Measurements from ENCODE around the gene MS4A6E. TPM values are rescaled to one million over a fixed set of nuclear protein-coding genes. Genes with fewer than 3 reads are reported as not detected.
"Not testable (repeated sequence)": the region's sequence is repeated elsewhere in the genome, so short reads cannot be mapped to it uniquely, and the experiment has no call there.

MS4A6E gene
- total RNA-seq, 1 donor from 2014 or later = not detected

GRCh38 chr11:60362241-60362640 lies 35.2 kb downstream of the MS4A6E start:
- no peak for TF ChIP-seq CTCF (IDR thresholded peaks at IDR 0.05; ENCODE audit: unreplicated experiment)
- Mint-ChIP-seq H3K27me3 (peaks cover 4% of the 10 kb centered on the region), H3K4me1 (ENCODE audit: low read depth) (peaks cover 3% of the 10 kb centered on the region), H3K36me3 (ENCODE audit: insufficient read depth) (no peaks in the 10 kb centered on the region), H3K27ac (no peak overlapping the region), H3K4me3 (ENCODE audit: low read depth) (no peak overlapping the region), H3K9me3 (ENCODE audit: low read depth) (peaks cover 7% of the 10 kb centered on the region)
- DNase-seq (ENCODE audit: low spot score, unreplicated experiment) = no peak

- no peak overlapping the region for H3K27ac Mint-ChIP-seq
- H3K27me3 Mint-ChIP-seq = peaks cover 4% of the 10 kb centered on the region
- peak; percentile 61 for DNase-seq (ENCODE audit: low spot score, unreplicated experiment)
- H3K4me1 Mint-ChIP-seq (ENCODE audit: low read depth) = peaks cover 3% of the 10 kb centered on the region
- peak; percentile 82 for TF ChIP-seq CTCF (IDR thresholded peaks at IDR 0.05; ENCODE audit: unreplicated experiment)
- H3K9me3 Mint-ChIP-seq (ENCODE audit: low read depth) = peaks cover 7% of the 10 kb centered on the region
- no peak overlapping the region for H3K4me3 Mint-ChIP-seq (ENCODE audit: low read depth)
- no peaks in the 10 kb centered on the region for H3K36me3 Mint-ChIP-seq (ENCODE audit: insufficient read depth)
Measured at GRCh38 chr11:60363542-60364470, 36.8 kb downstream of the MS4A6E start.

- H3K9me3 Mint-ChIP-seq (ENCODE audit: low read depth); DNase-seq (ENCODE audit: low spot score, unreplicated experiment); H3K36me3 Mint-ChIP-seq (ENCODE audit: insufficient read depth); H3K27me3 Mint-ChIP-seq; H3K4me3 Mint-ChIP-seq (ENCODE audit: low read depth); H3K27ac Mint-ChIP-seq: not testable (repeated sequence)
- peaks cover 14% of the 10 kb centered on the region for H3K4me1 Mint-ChIP-seq (ENCODE audit: low read depth)
Measured at GRCh38 chr11:60366262-60366904, 39.3 kb downstream of the MS4A6E start.

- peaks cover 17% of the 10 kb centered on the region for H3K4me1 Mint-ChIP-seq (ENCODE audit: low read depth)
- no peak overlapping the region for H3K4me3 Mint-ChIP-seq (ENCODE audit: low read depth)
- H3K36me3 Mint-ChIP-seq (ENCODE audit: insufficient read depth) = no peaks in the 10 kb centered on the region
- no peak overlapping the region for H3K27ac Mint-ChIP-seq
- H3K9me3 Mint-ChIP-seq (ENCODE audit: low read depth) = no peaks in the 10 kb centered on the region
- TF ChIP-seq CTCF (IDR thresholded peaks at IDR 0.05; ENCODE audit: unreplicated experiment) = no peak
- peaks cover 4% of the 10 kb centered on the region for H3K27me3 Mint-ChIP-seq
- no peak for DNase-seq (ENCODE audit: low spot score, unreplicated experiment)
Measured at GRCh38 chr11:60367009-60367408, 40.0 kb downstream of the MS4A6E start.

- TF ChIP-seq CTCF (IDR thresholded peaks at IDR 0.05; ENCODE audit: unreplicated experiment) = no peak
- Mint-ChIP-seq H3K27ac (no peak overlapping the region), H3K36me3 (ENCODE audit: insufficient read depth) (no peaks in the 10 kb centered on the region), H3K9me3 (ENCODE audit: low read depth) (no peaks in the 10 kb centered on the region), H3K4me3 (ENCODE audit: low read depth) (no peak overlapping the region), H3K27me3 (peaks cover 4% of the 10 kb centered on the region), H3K4me1 (ENCODE audit: low read depth) (peaks cover 17% of the 10 kb centered on the region)
- DNase-seq (ENCODE audit: low spot score, unreplicated experiment) = no peak
Measured at GRCh38 chr11:60367896-60368295, 40.8 kb downstream of the MS4A6E start.
